K562 (cell line): ENCODE results near the gene CLVS2. TPM values are rescaled to one million over a fixed set of nuclear protein-coding genes. Genes with fewer than 3 reads are reported as not detected.

Source experiments
- ATAC-seq: fragments of 200-7000 bp; cut with Tn5 transposase; 3 replicates; pipeline ENCODE4 v1.9.1; 2020; ENCODE audit warnings: moderate library complexity
- BruUV-seq: library from RNA; stranded (reverse); fragments of 400-500 nt; replicated peaks from 2 replicates; lab custom pipeline; 2021; lab: Mats Ljungman, UMichigan
- CTCF ChIA-PET: fragments of 300-600 bp; formaldehyde crosslinking; extraction: SDS; loops from one replicate; lab custom pipeline; 2021; ENCODE audit warnings: low intra/inter-chr PET ratio; lab: Yijun Ruan, JAX
- POLR2A ChIA-PET: fragments of 300-600, 350-650 bp; sonication (Branson Sonifier 250); formaldehyde crosslinking; extraction: SDS; loops from one replicate; lab custom pipeline; 2021; ENCODE audit warnings: antibody characterized with exemption, inconsistent platforms; lab: Yijun Ruan, JAX
- DNase-seq, 4 experiments: peaks; one replicate each; pipeline versions ENCODE4 v3.0.0 to v3.0.0-alpha.2; 2011 to 2018; ENCODE audit warnings: low spot score in 3 of 4, mixed read lengths in 3 of 4; ENCODE audit errors: extremely low read depth in 1 of 4
- FAIRE-seq: peaks from 2 replicates; lab custom pipeline; 2011; peaks lifted over from hg19 to GRCh38; lab: Jason Lieb, UNC
- H2AFZ ChIP-seq: 2 replicates; pipeline ENCODE4 v1.6.0; 2011; ENCODE audit warnings: low read depth, low read length, control low read depth, inconsistent platforms
- H3K27ac ChIP-seq: fragments of 200-600 bp; 3 replicates; pipeline ENCODE4 v1.8.0; 2011; ENCODE audit warnings: low read depth, mild to moderate bottlenecking, control low read depth, inconsistent platforms, low read length, moderate library complexity, mixed read lengths; ENCODE audit errors: extremely low read depth
- H3K27me3 ChIP-seq, 2 experiments: fragments of 300-600 bp in 1 of 2; 2 replicates in 1 of 2; 3 replicates in 1 of 2; pipeline versions ENCODE4 v1.6.0 to v1.8.0; 2011; ENCODE audit warnings: inconsistent platforms in 2 of 2, low read length in 2 of 2, mild to moderate bottlenecking in 1 of 2, mixed read lengths in 1 of 2, moderate library complexity in 1 of 2; ENCODE audit not compliant: control insufficient read depth in 2 of 2, insufficient read depth in 2 of 2
- H3K36me3 ChIP-seq: fragments of 300-600 bp; 3 replicates; pipeline ENCODE4 v1.8.0; 2011; ENCODE audit warnings: mild to moderate bottlenecking, low read length, inconsistent platforms; ENCODE audit not compliant: control insufficient read depth, insufficient read depth
- H3K4me1 ChIP-seq, 2 experiments: fragments of 200-600 bp in 1 of 2; replicated peaks in 1 of 2; 2 replicates in 1 of 2; 3 replicates in 1 of 2; pipeline versions ENCODE4 v1.5.1 to v1.8.0; 2011; ENCODE audit warnings: inconsistent platforms in 2 of 2, low read length in 2 of 2, mild to moderate bottlenecking in 1 of 2, mixed read lengths in 1 of 2, moderate library complexity in 1 of 2; ENCODE audit not compliant: control insufficient read depth in 2 of 2, insufficient read depth in 2 of 2
- H3K4me2 ChIP-seq: 2 replicates; pipeline ENCODE4 v1.6.1; 2011; ENCODE audit warnings: low read length, control low read depth, inconsistent platforms, mixed read lengths; ENCODE audit not compliant: insufficient read depth
- H3K4me3 ChIP-seq: fragments of 200-600 bp; sonication (generic), shearing (Covaris generic); 2 replicates; pipeline ENCODE4 v1.5.1; 2016; ENCODE audit warnings: control low read depth, inconsistent platforms
- H3K79me2 ChIP-seq: fragments of 200-600 bp; 3 replicates; pipeline ENCODE4 v1.8.0; 2011; ENCODE audit warnings: low read length, inconsistent platforms; ENCODE audit not compliant: control insufficient read depth, insufficient read depth
- H3K9ac ChIP-seq, 2 experiments: 2 replicates each; pipeline versions ENCODE4 v1.6.0 to v1.6.1; 2011; ENCODE audit warnings: low read depth in 2 of 2, low read length in 2 of 2, control low read depth in 1 of 2, inconsistent platforms in 1 of 2, mild to moderate bottlenecking in 1 of 2, mixed read lengths in 1 of 2; ENCODE audit not compliant: insufficient read depth in 1 of 2
- H3K9me1 ChIP-seq: one replicate; pipeline ENCODE4 v1.6.0; 2011; ENCODE audit warnings: inconsistent platforms, mild to moderate bottlenecking, low read length, moderate library complexity; ENCODE audit not compliant: control insufficient read depth, insufficient read depth
- H3K9me3 ChIP-seq: replicated peaks from 2 replicates; pipeline ENCODE4 v1.5.1; 2011; ENCODE audit warnings: low read depth, low read length, inconsistent platforms; ENCODE audit not compliant: control insufficient read depth, insufficient read depth
- H4K20me1 ChIP-seq: replicated peaks from 2 replicates; pipeline ENCODE4 v1.6.1; 2011; ENCODE audit warnings: low read length, inconsistent platforms, mixed read lengths; ENCODE audit not compliant: control insufficient read depth, insufficient read depth
- PHF21A ChIP-seq: fragments of 450-650 bp; IDR thresholded peaks from 2 replicates; pipeline ENCODE4 v1.6.1; 2017; ENCODE audit warnings: low read depth, borderline replicate concordance
- SP2 ChIP-seq: IDR thresholded peaks from 2 replicates; pipeline ENCODE4 v1.6.1; 2011; ENCODE audit warnings: mild to moderate bottlenecking, low read depth, low read length, moderate library complexity; ENCODE audit not compliant: poor library complexity, severe bottlenecking; ENCODE audit errors: extremely low read depth
- ZNF655 ChIP-seq: fragments of 250-450 bp; sonication (Bioruptor Pico); IDR thresholded peaks from 2 replicates; pipeline ENCODE4 v1.5.0; 2021
- WGBS: fragments of 100-300 bp; shearing (Covaris generic); methylation state at CpG from one replicate; pipeline ENCODE4 v1.1.6; 2016; ENCODE audit warnings: low coverage, mixed read lengths; ENCODE audit not compliant: insufficient coverage; ENCODE audit errors: missing lambda C conversion rate; 5-methylcytosine and 5-hydroxymethylcytosine counted together
- in situ Hi-C: fragments of 300-500 bp; cut with MboI; formaldehyde crosslinking; loops from 4 replicates; pipeline ENCODE4 v1.15.0; 2018; ENCODE audit warnings: inconsistent platforms, mixed read lengths
- intact Hi-C: fragments of 100-400 bp; cut with micrococcal nuclease; formaldehyde crosslinking; loops from 2 replicates; pipeline ENCODE4 v1.14.2; 2022
- polyA plus RNA-seq, 8 experiments: library from polyadenylated mRNA; depleted of rRNA in 4 of 8; stranded (reverse) in 5 of 8; unstranded in 3 of 8; fragments of >200 nt; fragmentation: Nextera tagmentation in 2 of 8; fragmentation: Illumina TruSeq in 1 of 8; extraction: Ambion mirVana in 2 of 8; extraction: Trizol in 1 of 8; gene quantifications; 2 replicates each; pipeline versions ENCODE4 v1.2.1 to v1.2.3, GENCODE V29; 2011 to 2014; ENCODE audit warnings: inconsistent platforms in 1 of 8, missing spikeins in 1 of 8
- total RNA-seq, 7 experiments: library from RNA; depleted of rRNA in 6 of 7; stranded (reverse); fragments of >200 nt in 6 of 7; fragmentation: Illumina TruSeq in 2 of 7; extraction: Trizol in 2 of 7; gene quantifications; 2 replicates each; pipeline versions ENCODE4 v1.2.1 to v1.2.3, GENCODE V29; 2011 to 2021; ENCODE audit warnings: low replicate concordance in 1 of 7
- TF ChIP-seq, protein P1 (sequence below): fragments of 250-450 bp; sonication (Bioruptor Pico); IDR thresholded peaks from 2 replicates; pipeline ENCODE4 v1.5.0; 2021; ENCODE audit warnings: mild to moderate bottlenecking, moderate library complexity
- TF ChIP-seq, protein P2 (sequence below): sonication (generic); formaldehyde crosslinking; IDR thresholded peaks from 2 replicates; pipeline ENCODE4 v1.8.0; 2023; ENCODE audit warnings: mild to moderate bottlenecking, missing genetic modification reagents
- TF ChIP-seq, protein P3 (sequence below): fragments of 250-450 bp; sonication (Bioruptor Pico); IDR thresholded peaks from 2 replicates; pipeline ENCODE4 v1.4.0; 2020

CLVS2 gene
- total and polyA plus RNA-seq, 9 of the 15 experiments (the other 6 are each of a cell fraction or from before 2014, with no cell fraction given): 0.01 to 0.36 (median 0.03) TPM; not detected in 3

DNA sequence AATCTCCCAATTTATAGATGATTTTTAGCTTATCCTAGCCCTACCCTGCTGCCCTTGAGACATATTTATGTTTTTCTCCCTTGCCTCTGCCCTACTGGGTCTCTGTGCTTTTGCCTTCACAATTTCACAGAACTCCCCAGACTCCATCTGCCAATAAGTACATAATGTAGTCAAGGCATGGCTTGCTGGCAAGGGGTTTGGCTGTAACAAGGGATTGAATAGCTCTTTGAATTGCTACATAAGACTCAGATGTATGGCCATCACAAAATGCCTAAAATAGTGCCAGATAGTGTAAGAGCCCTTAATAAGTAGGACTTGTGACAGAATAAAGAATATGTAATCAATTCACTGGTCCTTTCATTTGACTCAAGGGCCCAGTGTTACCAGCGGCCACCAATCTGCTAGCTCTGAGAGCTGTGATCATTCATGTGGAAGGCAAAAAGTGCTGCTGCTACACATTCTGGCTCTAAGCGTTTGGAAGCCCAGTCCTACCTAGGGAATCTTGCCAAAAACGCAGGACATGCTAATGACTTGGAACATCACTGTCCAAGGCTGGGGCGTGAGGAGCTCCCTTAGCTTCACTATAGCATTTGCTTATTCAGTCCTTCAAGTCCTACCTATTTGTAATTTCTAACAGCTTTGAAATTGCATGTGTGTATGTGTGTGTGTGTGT lies 20.5 kb downstream of the CLVS2 start:
- no peaks in the 10 kb centered on the region for H3K27me3 ChIP-seq
- H3K9me1 ChIP-seq: no peaks in the 10 kb centered on the region
- WGBS: 4% methylated on average over 4 of the region's 4 CpGs
- H3K4me2 ChIP-seq: no peak overlapping the region
- ChIA-PET CTCF (no interaction called here), POLR2A (interaction anchor here (0.7 kb wide), 1 partner anchor 214 kb away, joined by 3 read pairs; no protein-coding TSS in a partner anchor)
- no peaks in the 10 kb centered on the region for H4K20me1 ChIP-seq
- no peaks in the 10 kb centered on the region; the same call in 1 of the 2 replicates for H3K9me3 ChIP-seq
- DNase-seq (no peak), FAIRE-seq (no peak), ATAC-seq (no peak)
- intact Hi-C loops: no loop called here
- H3K9ac ChIP-seq: no peak overlapping the region
- no TSS peak for BruUV-seq
- no peaks in the 10 kb centered on the region for H3K79me2 ChIP-seq
- H3K4me1 ChIP-seq: no peaks in the 10 kb centered on the region
- TF ChIP-seq PHF21A (no peak), SP2 (no peak), ZNF655 (CRISPR knock-in tag) (no peak)
- TF ChIP-seq, protein P1, sequence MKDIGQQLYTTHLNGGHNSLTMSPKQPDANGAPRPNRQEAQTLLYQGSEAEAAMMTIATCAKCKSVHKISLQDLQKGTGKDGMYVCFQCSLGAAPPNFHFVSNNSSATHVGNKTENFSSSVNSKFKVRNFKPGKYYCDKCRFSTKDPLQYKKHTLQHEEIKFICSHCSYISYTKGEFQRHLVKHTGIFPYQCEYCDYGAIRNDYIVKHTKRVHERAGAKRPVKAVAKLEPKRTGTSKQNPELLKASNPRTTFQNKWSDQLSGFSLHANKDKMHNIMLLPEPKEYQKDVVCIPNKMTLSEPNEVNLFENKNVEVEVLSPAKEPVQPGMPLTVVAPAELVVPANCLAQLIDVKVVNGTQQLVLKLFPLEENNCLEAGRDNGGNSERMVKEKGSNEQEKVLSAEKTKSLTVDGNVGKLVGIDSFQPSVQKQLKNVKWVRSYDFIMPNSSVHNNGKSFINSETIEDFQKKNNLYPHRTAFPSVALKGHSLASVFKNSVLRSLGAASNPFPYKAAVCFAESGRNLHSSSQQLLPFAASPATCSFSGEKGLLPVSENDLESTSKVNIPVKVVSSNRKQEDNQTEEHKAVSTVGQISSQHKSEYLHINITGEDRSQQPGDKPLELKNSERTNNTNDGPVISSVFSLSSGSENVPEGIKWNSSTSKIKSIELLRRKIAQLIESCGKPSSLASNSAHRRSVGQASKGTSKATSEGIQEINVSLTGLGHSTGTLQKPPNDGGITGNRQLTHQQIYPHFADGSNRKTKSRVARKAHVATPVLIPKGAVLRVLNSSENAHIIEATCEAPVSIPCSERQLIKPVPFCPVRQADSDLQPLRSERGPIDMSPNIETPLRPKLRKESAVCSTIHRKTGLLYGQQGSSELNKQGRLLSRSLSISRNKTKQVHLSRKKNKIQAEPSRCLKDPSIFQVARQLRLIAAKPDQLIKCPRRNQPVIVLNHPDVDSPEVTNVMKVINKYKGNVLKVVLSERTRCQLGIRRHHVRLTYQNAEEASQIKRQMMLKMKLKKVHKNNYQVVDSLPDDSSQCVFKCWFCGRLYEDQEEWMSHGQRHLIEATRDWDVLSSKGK: no peak
- TF ChIP-seq, protein P2, sequence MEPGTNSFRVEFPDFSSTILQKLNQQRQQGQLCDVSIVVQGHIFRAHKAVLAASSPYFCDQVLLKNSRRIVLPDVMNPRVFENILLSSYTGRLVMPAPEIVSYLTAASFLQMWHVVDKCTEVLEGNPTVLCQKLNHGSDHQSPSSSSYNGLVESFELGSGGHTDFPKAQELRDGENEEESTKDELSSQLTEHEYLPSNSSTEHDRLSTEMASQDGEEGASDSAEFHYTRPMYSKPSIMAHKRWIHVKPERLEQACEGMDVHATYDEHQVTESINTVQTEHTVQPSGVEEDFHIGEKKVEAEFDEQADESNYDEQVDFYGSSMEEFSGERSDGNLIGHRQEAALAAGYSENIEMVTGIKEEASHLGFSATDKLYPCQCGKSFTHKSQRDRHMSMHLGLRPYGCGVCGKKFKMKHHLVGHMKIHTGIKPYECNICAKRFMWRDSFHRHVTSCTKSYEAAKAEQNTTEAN (CRISPR knock-in tag): no peak
- TF ChIP-seq, protein P3, sequence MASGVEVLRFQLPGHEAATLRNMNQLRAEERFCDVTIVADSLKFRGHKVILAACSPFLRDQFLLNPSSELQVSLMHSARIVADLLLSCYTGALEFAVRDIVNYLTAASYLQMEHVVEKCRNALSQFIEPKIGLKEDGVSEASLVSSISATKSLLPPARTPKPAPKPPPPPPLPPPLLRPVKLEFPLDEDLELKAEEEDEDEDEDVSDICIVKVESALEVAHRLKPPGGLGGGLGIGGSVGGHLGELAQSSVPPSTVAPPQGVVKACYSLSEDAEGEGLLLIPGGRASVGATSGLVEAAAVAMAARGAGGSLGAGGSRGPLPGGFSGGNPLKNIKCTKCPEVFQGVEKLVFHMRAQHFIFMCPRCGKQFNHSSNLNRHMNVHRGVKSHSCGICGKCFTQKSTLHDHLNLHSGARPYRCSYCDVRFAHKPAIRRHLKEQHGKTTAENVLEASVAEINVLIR (CRISPR knock-in tag): no peak
- no peak overlapping the region for H2AFZ ChIP-seq
- no peak overlapping the region for H3K4me3 ChIP-seq
- H3K36me3 ChIP-seq: no peaks in the 10 kb centered on the region
- in situ Hi-C loops: no loop called here
- H3K27ac ChIP-seq: no peak overlapping the region
